CD8-positive, alpha-beta memory T cell (primary cell): ENCODE measurements around the gene KRT36. TPM values are rescaled to one million over a fixed set of nuclear protein-coding genes. Genes with fewer than 3 reads are reported as not detected.

Experiments used
- CTCF ChIA-PET: fragments of 350-600 bp; sonication (Branson Sonifier 250); formaldehyde crosslinking; loops from one replicate; lab custom pipeline; 2021; ENCODE audit warnings: antibody characterized with exemption; lab: Charles Lee
- POLR2A ChIA-PET: fragments of 350-600 bp; sonication (Branson Sonifier 250); formaldehyde crosslinking; loops from one replicate; lab custom pipeline; 2021; ENCODE audit warnings: antibody characterized with exemption; lab: Charles Lee
- DNase-seq, 5 donors: peaks; one replicate each; pipeline versions ENCODE4 v3.0.0 to v3.0.0-alpha.2; 2020 to 2022; ENCODE audit warnings: mixed read lengths in 1 of 5
- H3K27ac ChIP-seq: one replicate; pipeline ENCODE4 v1.7.0; 2013; ENCODE audit warnings: low read depth, mild to moderate bottlenecking, low read length, moderate library complexity
- H3K27me3 ChIP-seq: 2 replicates; pipeline ENCODE4 v1.7.0; 2013; ENCODE audit warnings: low read length, mild to moderate bottlenecking; ENCODE audit not compliant: insufficient read depth, poor library complexity, severe bottlenecking
- H3K36me3 ChIP-seq: 2 replicates; pipeline ENCODE4 v1.7.0; 2013; ENCODE audit warnings: mild to moderate bottlenecking, low read length, moderate library complexity; ENCODE audit not compliant: insufficient read depth
- H3K4me1 ChIP-seq: 2 replicates; pipeline ENCODE4 v1.7.0; 2013; ENCODE audit warnings: mild to moderate bottlenecking, low read length, moderate library complexity; ENCODE audit not compliant: insufficient read depth
- H3K4me3 ChIP-seq: 2 replicates; pipeline ENCODE4 v1.7.0; 2013; ENCODE audit warnings: mild to moderate bottlenecking, low read length
- H3K9me3 ChIP-seq: 2 replicates; pipeline ENCODE4 v1.7.0; 2013; ENCODE audit warnings: mild to moderate bottlenecking, low read length
- H3K27ac Mint-ChIP-seq, 8 donors: one replicate each; pipeline ENCODE4 v1.8.0; 2020 to 2021; ENCODE audit warnings: mixed read lengths in 8 of 8, mild to moderate bottlenecking in 6 of 8, inconsistent platforms in 3 of 8, moderate library complexity in 3 of 8
- H3K27me3 Mint-ChIP-seq, 2 donors: one replicate each; pipeline ENCODE4 v1.8.0; 2020 to 2021; ENCODE audit warnings: mixed read lengths in 2 of 2, mild to moderate bottlenecking in 1 of 2, moderate library complexity in 1 of 2
- H3K36me3 Mint-ChIP-seq, 3 donors: one replicate each; pipeline ENCODE4 v1.8.0; 2020 to 2021; ENCODE audit warnings: mixed read lengths in 3 of 3, inconsistent platforms in 1 of 3, mild to moderate bottlenecking in 1 of 3
- H3K4me1 Mint-ChIP-seq, 3 donors: one replicate each; pipeline ENCODE4 v1.8.0; 2020 to 2021; ENCODE audit warnings: mixed read lengths in 3 of 3, inconsistent platforms in 1 of 3, mild to moderate bottlenecking in 1 of 3
- H3K4me3 Mint-ChIP-seq, 7 donors: one replicate each; pipeline ENCODE4 v1.8.0; 2020 to 2021; ENCODE audit warnings: mixed read lengths in 7 of 7, mild to moderate bottlenecking in 6 of 7, moderate library complexity in 4 of 7, inconsistent platforms in 2 of 7
- H3K9me3 Mint-ChIP-seq, 5 donors: one replicate each; pipeline ENCODE4 v1.8.0; 2020 to 2022; ENCODE audit warnings: mixed read lengths in 5 of 5, mild to moderate bottlenecking in 3 of 5, moderate library complexity in 2 of 5, inconsistent platforms in 1 of 5
- polyA plus RNA-seq: library from polyadenylated mRNA; unstranded; fragments of 300-500 nt; fragmentation: Illumina TruSeq; gene quantifications from one replicate; pipeline ENCODE4 v1.2.3, GENCODE V29; 2021
- total RNA-seq, 2 experiments: library from RNA; stranded (reverse); gene quantifications; one replicate each; pipeline ENCODE4 v1.2.3, GENCODE V29; 2021

The KRT36 gene
- total and polyA plus RNA-seq, 3 experiments from 2014 or later, result not detected

DNA sequence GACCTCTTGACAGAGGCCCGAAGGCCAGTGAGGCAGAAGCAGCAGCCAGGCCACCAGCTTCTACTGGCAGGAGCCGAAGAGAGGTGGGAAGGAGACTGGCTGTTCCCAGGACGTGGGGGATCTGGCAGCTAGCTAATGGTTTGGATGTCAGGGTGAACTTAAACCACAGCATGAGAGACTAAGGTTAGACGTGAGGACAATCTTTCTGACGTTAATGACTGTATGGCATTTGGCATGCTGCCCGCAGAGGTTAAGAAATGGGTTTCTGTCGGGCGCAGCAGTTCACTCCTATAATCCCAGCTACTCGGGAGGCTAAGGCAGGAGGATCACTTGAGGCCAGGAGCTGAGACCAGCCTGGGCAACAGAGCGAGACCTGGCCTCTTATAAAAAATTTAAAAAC is 22.0 kb upstream of the KRT36 start:
- Histone ChIP-seq H3K27me3 (no peaks in the 10 kb centered on the region), H3K27ac (no peak overlapping the region), H3K9me3 (no peaks in the 10 kb centered on the region), H3K4me3 (no peak overlapping the region), H3K36me3 (no peaks in the 10 kb centered on the region), H3K4me1 (no peaks in the 10 kb centered on the region)
- ChIA-PET CTCF (interaction anchor here (2.1 kb wide), 1 partner anchor 37 kb away, joined by 5 read pairs; no protein-coding TSS in a partner anchor), POLR2A (no interaction called here)
- Mint-ChIP-seq H3K4me1 (no peaks in the 10 kb centered on the region), H3K9me3 (no peaks in the 10 kb centered on the region), H3K27me3 (peaks cover 3 to 7% of the 10 kb centered on the region in 2 donors), H3K4me3 (no peak overlapping the region), H3K36me3 (peaks cover 0 to 1% (median 0%) of the 10 kb centered on the region in 3 donors), H3K27ac (no peak overlapping the region)
- no peak for DNase-seq

DNA sequence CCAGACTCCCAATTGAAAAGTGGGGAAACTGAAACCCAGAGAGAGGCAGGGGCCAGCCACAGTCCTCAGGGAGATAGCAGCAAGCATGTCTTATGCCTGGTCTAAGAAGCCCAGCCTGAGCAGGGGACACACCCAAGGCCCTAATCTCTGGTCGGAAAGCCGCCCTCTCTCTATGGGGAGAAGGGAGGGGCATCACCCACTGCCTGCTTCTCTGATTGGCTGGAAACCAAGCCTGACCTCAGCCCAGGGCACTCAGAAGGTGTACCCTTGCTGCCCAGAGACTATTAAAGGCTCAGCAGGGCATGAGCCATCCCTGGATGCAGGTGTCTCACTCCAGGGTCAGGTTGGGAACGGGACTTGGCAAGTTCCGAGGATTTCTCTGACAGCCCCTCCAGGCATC is 21.4 kb upstream of the KRT36 start:
- no peak overlapping the region for H3K27ac Mint-ChIP-seq
- Histone ChIP-seq H3K27me3 (no peaks in the 10 kb centered on the region), H3K4me3 (no peak overlapping the region), H3K4me1 (no peaks in the 10 kb centered on the region), H3K9me3 (no peaks in the 10 kb centered on the region), H3K36me3 (no peaks in the 10 kb centered on the region), H3K27ac (no peak overlapping the region)
- H3K9me3 Mint-ChIP-seq, result no peaks in the 10 kb centered on the region
- peaks cover 3 to 4% of the 10 kb centered on the region in 2 donors for H3K27me3 Mint-ChIP-seq
- no peak overlapping the region for H3K4me3 Mint-ChIP-seq
- no peak for DNase-seq
- H3K36me3 Mint-ChIP-seq, result peaks cover 0 to 1% (median 0%) of the 10 kb centered on the region in 3 donors
- no peaks in the 10 kb centered on the region for H3K4me1 Mint-ChIP-seq
- CTCF ChIA-PET, result no interaction called here
- POLR2A ChIA-PET, result no interaction called here

DNA sequence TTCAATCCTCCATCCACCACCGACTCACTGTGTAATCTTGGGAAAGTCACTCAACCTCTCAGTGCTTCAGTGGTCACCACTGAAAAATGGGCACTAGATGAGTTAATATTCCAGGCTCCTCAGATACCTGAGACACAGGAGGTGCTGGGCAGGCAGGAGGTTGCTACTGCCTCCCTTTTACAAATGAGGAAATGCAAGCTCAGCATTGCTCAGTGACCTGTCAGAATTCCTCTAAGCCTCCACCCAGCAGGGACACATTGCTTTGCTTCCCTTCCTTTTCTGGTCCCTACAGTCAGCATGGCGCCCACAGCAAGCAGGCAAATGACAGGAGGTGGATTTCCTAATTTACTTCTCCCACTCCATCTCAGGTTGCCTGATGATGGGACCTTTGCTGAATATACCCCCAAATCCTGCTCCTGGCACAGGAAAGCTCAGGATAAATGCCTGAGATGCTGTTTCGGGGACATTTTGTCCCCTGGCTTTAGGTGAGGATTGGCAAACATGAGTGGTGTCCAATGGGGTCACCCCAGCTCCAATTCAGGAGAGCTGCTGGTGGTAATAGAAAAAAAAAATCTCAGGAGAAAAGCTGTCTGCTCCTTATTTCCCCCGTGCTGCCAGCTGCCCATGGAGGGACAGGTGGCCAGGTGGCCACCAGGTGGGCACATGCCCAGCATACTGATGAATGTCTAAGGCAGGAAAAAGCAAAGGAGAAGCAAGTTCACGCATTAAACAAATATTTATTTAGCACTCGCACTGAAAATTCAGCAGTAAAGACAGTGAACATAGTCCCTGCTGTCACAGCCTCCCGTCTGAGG is 20.7 kb upstream of the KRT36 start:
- ChIA-PET POLR2A (no interaction called here), CTCF (no interaction called here)
- peak overlapping the region in 1 of 7 donors; percentile 70 for H3K4me3 Mint-ChIP-seq
- DNase-seq, result no peak
- no peaks in the 10 kb centered on the region for H3K9me3 ChIP-seq
- H3K27ac Mint-ChIP-seq, result peak overlapping the region in 3 of 8 donors; percentile 17 to 77 (median 61)
- H3K36me3 Mint-ChIP-seq, result peaks cover 0 to 1% (median 0%) of the 10 kb centered on the region in 3 donors
- peaks cover 3% of the 10 kb centered on the region in 2 donors for H3K27me3 Mint-ChIP-seq
- no peaks in the 10 kb centered on the region for H3K36me3 ChIP-seq
- H3K4me1 ChIP-seq, result no peaks in the 10 kb centered on the region
- no peak overlapping the region for H3K27ac ChIP-seq
- no peaks in the 10 kb centered on the region for H3K9me3 Mint-ChIP-seq
- no peaks in the 10 kb centered on the region for H3K27me3 ChIP-seq
- no peaks in the 10 kb centered on the region for H3K4me1 Mint-ChIP-seq
- no peak overlapping the region for H3K4me3 ChIP-seq

DNA sequence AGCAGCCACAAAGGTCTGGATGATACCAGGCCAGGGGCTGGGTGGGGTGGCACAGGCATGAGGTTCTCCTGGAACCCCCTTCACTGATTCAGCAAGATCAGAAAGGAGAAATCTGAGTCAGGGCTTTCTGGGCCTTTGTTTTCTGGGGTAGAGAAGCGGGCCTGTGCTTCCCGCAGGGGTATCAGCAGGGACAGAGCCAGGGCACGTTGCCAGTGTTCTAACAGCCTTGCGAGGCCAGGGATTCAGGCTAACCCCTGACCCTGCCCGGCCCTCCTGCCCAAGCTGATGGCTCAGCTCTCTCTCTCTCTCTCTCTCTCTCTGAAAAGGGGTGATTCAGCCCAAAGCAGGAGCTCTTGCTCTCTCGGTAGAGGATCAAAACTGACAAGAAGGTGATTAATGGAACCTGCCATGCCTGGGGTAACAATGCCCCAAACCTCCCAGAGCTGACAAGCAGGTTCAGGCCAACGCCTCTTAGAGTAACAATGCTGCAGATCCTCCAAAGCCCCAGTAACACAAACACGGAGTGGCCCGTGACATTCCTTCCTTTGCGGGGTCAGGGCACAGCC is 17.7 kb upstream of the KRT36 start:
- H3K9me3 ChIP-seq, result no peaks in the 10 kb centered on the region
- Mint-ChIP-seq H3K4me3 (no peak overlapping the region), H3K27ac (peak overlapping the region in 1 of 8 donors; percentile 47), H3K36me3 (no peaks in the 10 kb centered on the region), H3K4me1 (no peaks in the 10 kb centered on the region), H3K9me3 (no peaks in the 10 kb centered on the region), H3K27me3 (peaks cover 2 to 6% of the 10 kb centered on the region in 2 donors)
- H3K27me3 ChIP-seq, result no peaks in the 10 kb centered on the region
- no peaks in the 10 kb centered on the region for H3K4me1 ChIP-seq
- no peak overlapping the region for H3K27ac ChIP-seq
- CTCF ChIA-PET, result no interaction called here
- POLR2A ChIA-PET, result no interaction called here
- H3K4me3 ChIP-seq, result no peak overlapping the region
- H3K36me3 ChIP-seq, result no peaks in the 10 kb centered on the region
- DNase-seq, result no peak

DNA sequence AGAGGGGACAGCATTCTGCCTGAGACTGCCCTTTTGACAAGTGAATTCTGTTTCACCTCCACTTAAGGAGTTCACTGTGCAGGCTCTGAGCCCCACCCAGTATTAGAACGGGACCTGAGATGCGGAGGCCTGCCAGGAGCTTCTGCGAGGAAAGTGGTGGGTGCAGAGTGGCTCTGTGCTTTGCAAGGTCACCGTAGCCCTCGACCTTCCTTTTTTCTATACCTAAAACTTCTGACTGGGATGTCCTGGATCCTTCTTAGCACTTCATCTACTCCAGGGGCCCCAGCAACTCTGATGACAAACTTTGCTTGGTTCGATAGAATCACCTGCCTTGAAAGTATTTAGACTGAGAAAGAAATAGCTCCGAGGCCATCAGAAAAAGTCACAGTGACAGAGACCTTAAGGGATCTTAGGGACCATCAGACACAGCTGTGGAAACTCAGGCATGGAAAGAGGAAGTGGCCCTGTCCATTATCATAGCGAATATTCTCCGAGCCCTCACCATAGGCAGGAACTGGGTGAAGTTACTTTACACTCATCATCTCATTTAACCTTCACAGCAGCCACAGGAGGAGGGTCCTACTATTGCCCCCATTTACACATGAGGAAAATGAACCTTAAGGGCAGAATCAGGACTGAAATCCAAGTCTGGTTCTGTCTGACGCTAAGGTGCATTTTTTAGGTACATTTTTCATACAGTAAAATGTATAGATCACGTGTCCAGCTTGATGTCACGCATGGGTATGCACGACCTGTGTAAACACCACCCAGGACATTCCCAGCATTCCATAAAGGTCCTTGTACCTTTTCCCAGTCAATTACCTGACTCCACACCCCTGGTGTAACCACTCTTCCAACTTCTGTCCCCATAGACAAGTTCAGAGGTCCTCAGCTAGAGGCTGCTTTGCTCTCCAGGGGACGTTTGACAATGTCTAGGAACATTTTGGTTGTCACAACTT is 16.4 kb upstream of the KRT36 start:
- DNase-seq, result no peak
- CTCF ChIA-PET, result no interaction called here
- POLR2A ChIA-PET, result no interaction called here
- H3K4me3 Mint-ChIP-seq, result no peak overlapping the region
- no peak overlapping the region for H3K27ac Mint-ChIP-seq
- H3K4me1 Mint-ChIP-seq, result no peaks in the 10 kb centered on the region
- H3K27ac ChIP-seq, result no peak overlapping the region
- no peaks in the 10 kb centered on the region for H3K9me3 ChIP-seq
- no peaks in the 10 kb centered on the region for H3K27me3 ChIP-seq
- no peaks in the 10 kb centered on the region for H3K4me1 ChIP-seq
- no peak overlapping the region for H3K4me3 ChIP-seq
- H3K9me3 Mint-ChIP-seq, result no peaks in the 10 kb centered on the region
- H3K36me3 Mint-ChIP-seq, result no peaks in the 10 kb centered on the region
- peaks cover 2 to 11% of the 10 kb centered on the region in 2 donors for H3K27me3 Mint-ChIP-seq
- H3K36me3 ChIP-seq, result no peaks in the 10 kb centered on the region

DNA sequence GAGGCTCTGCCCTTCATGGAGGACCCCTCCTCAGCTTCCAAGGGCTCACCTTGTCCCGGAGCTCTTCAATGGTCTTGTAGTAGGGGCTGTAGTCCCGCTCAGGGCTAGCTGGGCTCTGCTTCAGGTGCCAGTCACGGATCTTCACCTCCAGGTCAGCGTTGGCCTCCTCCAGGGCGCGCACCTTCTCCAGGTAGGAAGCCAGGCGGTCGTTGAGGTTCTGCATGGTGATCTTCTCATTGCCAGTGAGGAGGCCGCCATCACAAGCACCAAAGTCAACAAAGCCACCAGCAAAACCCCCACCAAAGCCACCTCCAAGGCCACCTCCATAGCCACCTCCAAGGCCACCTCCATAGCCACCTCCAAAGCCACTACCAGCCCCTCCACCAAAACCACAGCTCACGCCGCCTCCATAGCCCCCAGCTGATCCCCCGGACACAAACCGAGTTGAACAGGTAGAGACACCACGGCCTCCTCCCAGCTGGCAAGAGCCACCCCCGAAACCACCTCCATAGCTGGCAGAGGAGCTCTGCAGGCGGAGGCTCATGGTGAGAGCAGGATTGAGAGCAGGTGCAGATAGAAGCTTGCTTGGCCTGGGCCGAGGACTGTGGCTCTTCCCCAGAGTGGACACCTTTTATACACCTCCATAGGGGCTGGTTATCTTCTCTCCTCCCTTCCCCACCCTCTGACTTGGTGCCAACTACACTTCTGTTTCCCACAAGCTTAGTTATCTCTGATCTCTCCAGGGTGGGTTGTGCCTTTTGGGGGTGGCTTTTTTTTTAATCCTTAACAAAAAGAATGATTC is 15.5 kb upstream of the KRT36 start, which contains the start of gene KRT13:
Gene KRT13, minus strand, starts transcription at position 606 of the 802 bp plus-strand sequence. Its CDS starts 62 bp downstream, at position 544.
- H3K27ac Mint-ChIP-seq, result peak within 1 kb of the TSS in 1 of 8 donors; percentile 20
- no peak for DNase-seq
- no peaks in the 10 kb centered on the region for H3K36me3 Mint-ChIP-seq
- H3K9me3 Mint-ChIP-seq, result no peaks in the 10 kb centered on the region
- H3K4me1 Mint-ChIP-seq, result no peaks in the 10 kb centered on the region
- peaks cover 5 to 12% of the 10 kb centered on the region in 2 donors for H3K27me3 Mint-ChIP-seq
- CTCF ChIA-PET, result no interaction called here
- no peak within 1 kb of the TSS for H3K4me3 Mint-ChIP-seq
- Histone ChIP-seq H3K27ac (no peak within 1 kb of the TSS), H3K36me3 (no peaks in the 10 kb centered on the region), H3K4me3 (no peak within 1 kb of the TSS), H3K27me3 (no peaks in the 10 kb centered on the region), H3K9me3 (no peaks in the 10 kb centered on the region), H3K4me1 (no peaks in the 10 kb centered on the region)
- POLR2A ChIA-PET, result no interaction called here

DNA sequence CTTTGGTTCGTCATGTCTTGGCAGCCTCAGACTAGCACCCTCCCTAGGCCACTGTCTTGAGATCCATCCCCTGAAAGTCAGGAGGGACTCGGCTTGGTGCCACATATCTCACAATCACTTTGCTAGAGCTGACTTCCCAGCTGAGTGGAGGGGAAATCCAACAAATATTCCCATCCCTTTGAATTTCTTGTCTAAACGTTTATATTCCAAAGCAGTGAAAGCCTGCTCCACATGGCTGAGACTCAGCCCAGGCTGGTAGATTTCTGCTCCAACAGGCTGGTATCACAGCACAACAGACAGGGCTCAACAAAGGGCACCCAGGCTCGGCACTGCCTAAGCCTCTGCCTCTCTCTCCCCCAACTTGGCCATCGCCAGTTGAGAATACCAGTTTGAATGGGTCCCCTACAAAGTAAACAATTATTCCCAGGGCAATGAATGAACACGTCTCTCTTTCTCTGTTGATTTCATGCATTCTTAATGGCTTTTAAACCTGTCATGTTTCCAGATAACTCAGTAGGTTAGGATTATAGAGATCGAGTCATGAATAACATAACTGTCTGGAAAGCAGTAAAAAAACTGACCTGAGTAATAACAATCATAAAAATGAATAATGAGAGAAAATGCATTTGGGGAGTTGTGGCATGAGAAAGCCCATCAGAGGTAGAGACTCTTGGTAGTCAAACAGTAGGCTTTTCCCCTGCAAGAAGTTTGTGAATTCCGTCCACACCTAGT is 14.7 kb upstream of the KRT36 start:
- H3K27me3 Mint-ChIP-seq, result peaks cover 11 to 20% of the 10 kb centered on the region in 2 donors
- Histone ChIP-seq H3K27me3 (no peaks in the 10 kb centered on the region), H3K9me3 (no peaks in the 10 kb centered on the region), H3K27ac (no peak overlapping the region), H3K4me1 (no peaks in the 10 kb centered on the region), H3K36me3 (no peaks in the 10 kb centered on the region), H3K4me3 (no peak overlapping the region)
- CTCF ChIA-PET, result no interaction called here
- peak overlapping the region in 1 of 8 donors; percentile 20 for H3K27ac Mint-ChIP-seq
- POLR2A ChIA-PET, result no interaction called here
- H3K4me3 Mint-ChIP-seq, result no peak overlapping the region
- DNase-seq, result no peak
- no peaks in the 10 kb centered on the region for H3K9me3 Mint-ChIP-seq
- no peaks in the 10 kb centered on the region for H3K36me3 Mint-ChIP-seq
- H3K4me1 Mint-ChIP-seq, result no peaks in the 10 kb centered on the region
